Left hindlimb (tissue), 1 donor: Measurements from ENCODE around the gene PCDHGA2.
"Not testable (repeated sequence)": the region's sequence is repeated elsewhere in the genome, so short reads cannot be mapped to it uniquely, and the experiment has no call there.

Source experiments
- DNase-seq: peaks from one replicate; pipeline ENCODE4 v3.0.0-alpha.2; 2018

PCDHGA2 gene

GRCh38 chr5:141349917-141350619 is 11.5 kb downstream of the PCDHGA2 start, which contains the start of gene PCDHGB1:
PCDHGB1 (plus strand) TSS chr5:141350099; CDS start chr5:141350261, 162 bp downstream.
- DNase-seq = no peak

- no peak for DNase-seq
Observed at GRCh38 chr5:141351591-141351990, 13.0 kb downstream of the PCDHGA2 start.

GRCh38 chr5:141354900-141355469 is 16.4 kb downstream of the PCDHGA2 start, which contains the start of gene PCDHGA4:
PCDHGA4 (plus strand) TSS chr5:141355021; CDS start chr5:141355108, 87 bp downstream.
- DNase-seq = no peak

- no peak for DNase-seq
Observed at GRCh38 chr5:141355641-141356040, 17.1 kb downstream of the PCDHGA2 start.

GRCh38 chr5:141356133-141356532 is 17.6 kb downstream of the PCDHGA2 start:
- no peak for DNase-seq

GRCh38 chr5:141356950-141357349 is 18.4 kb downstream of the PCDHGA2 start:
- DNase-seq = no peak

GRCh38 chr5:141359790-141360426 is 21.3 kb downstream of the PCDHGA2 start, which contains the start of gene PCDHGB2:
PCDHGB2 (plus strand) TSS chr5:141359994; CDS start chr5:141360136, 142 bp downstream.
- no peak for DNase-seq

GRCh38 chr5:141360685-141361084 is 22.1 kb downstream of the PCDHGA2 start:
- DNase-seq = no peak

GRCh38 chr5:141362719-141363118 is 24.2 kb downstream of the PCDHGA2 start:
- no peak for DNase-seq

GRCh38 chr5:141363952-141364660 is 25.5 kb downstream of the PCDHGA2 start, which contains the start of gene PCDHGA5:
PCDHGA5 (plus strand) TSS chr5:141364162; CDS start chr5:141364331, 169 bp downstream.
- DNase-seq = no peak

- no peak for DNase-seq
Observed at GRCh38 chr5:141366016-141366896, 27.7 kb downstream of the PCDHGA2 start.

GRCh38 chr5:141369994-141370848 is 31.7 kb downstream of the PCDHGA2 start, which contains the start of gene PCDHGB3:
PCDHGB3 (plus strand) TSS chr5:141370242; CDS start chr5:141370395, 153 bp downstream.
- DNase-seq = no peak

GRCh38 chr5:141371572-141372475 is 33.3 kb downstream of the PCDHGA2 start:
- DNase-seq = no peak

- no peak for DNase-seq
Observed at GRCh38 chr5:141373673-141374317, 35.2 kb downstream of the PCDHGA2 start, which contains the start of gene PCDHGA6. PCDHGA6 (plus strand) TSS chr5:141373891; CDS start chr5:141374084, 193 bp downstream.

GRCh38 chr5:141374627-141375026 is 36.1 kb downstream of the PCDHGA2 start:
- DNase-seq = no peak

- not testable (repeated sequence) for DNase-seq
Observed at GRCh38 chr5:141375444-141376155, 37.0 kb downstream of the PCDHGA2 start.

GRCh38 chr5:141382469-141383294 is 44.1 kb downstream of the PCDHGA2 start, which contains the start of gene PCDHGA7:
PCDHGA7 (plus strand) TSS chr5:141382742; CDS start chr5:141382900, 158 bp downstream.
- DNase-seq = no peak
